ENCODE data around the gene KHDC1. TPM values are rescaled to one million over a fixed set of nuclear protein-coding genes. Genes with fewer than 3 reads are reported as not detected.
"Not testable (repeated sequence)": the region's sequence is repeated elsewhere in the genome, so short reads cannot be mapped to it uniquely, and the experiment has no call there.

Gene KHDC1
- total RNA-seq, 4 donors from 2014 or later, result 0.57 to 9.1 (median 1.3) TPM; not detected in 1

GRCh38 chr6:73258721-73259120 lies 4.3 kb downstream of the KHDC1 start:
- Histone ChIP-seq H3K9me3 (no peaks in the 10 kb centered on the region), H3K4me3 (no peak overlapping the region), H3K27me3 (no peaks in the 10 kb centered on the region), H3K36me3 (no peaks in the 10 kb centered on the region), H3K27ac (no peak overlapping the region), H3K4me1 (no peaks in the 10 kb centered on the region)
- no peak for DNase-seq
- no peak for TF ChIP-seq CTCF (IDR thresholded peaks at IDR 0.05)
- TF ChIP-seq POLR2A (IDR thresholded peaks at IDR 0.05), result no peak

GRCh38 chr6:73254323-73254722 lies 8.7 kb downstream of the KHDC1 start:
- H3K27me3 ChIP-seq, H3K4me1 ChIP-seq, DNase-seq, H3K9me3 ChIP-seq, H3K27ac ChIP-seq, H3K36me3 ChIP-seq, H3K4me3 ChIP-seq: not testable (repeated sequence)

- no peaks in the 10 kb centered on the region for H3K36me3 ChIP-seq
- no peak for TF ChIP-seq CTCF (IDR thresholded peaks at IDR 0.05)
- TF ChIP-seq POLR2A (IDR thresholded peaks at IDR 0.05), result no peak
- no peak overlapping the region for H3K27ac ChIP-seq
- H3K4me3 ChIP-seq, result no peak overlapping the region
- no peaks in the 10 kb centered on the region for H3K27me3 ChIP-seq
- no peak for DNase-seq
- no peaks in the 10 kb centered on the region for H3K9me3 ChIP-seq
- no peaks in the 10 kb centered on the region for H3K4me1 ChIP-seq
These were observed 10.3 kb downstream of the KHDC1 start for GRCh38 chr6:73252703-73253102.

GRCh38 chr6:73250016-73250415 lies 13.0 kb downstream of the KHDC1 start:
- no peak overlapping the region for H3K4me3 ChIP-seq
- H3K27ac ChIP-seq, result no peak overlapping the region
- H3K36me3 ChIP-seq, result no peaks in the 10 kb centered on the region
- no peaks in the 10 kb centered on the region for H3K4me1 ChIP-seq
- no peak for DNase-seq
- H3K9me3 ChIP-seq, result no peaks in the 10 kb centered on the region
- TF ChIP-seq POLR2A (IDR thresholded peaks at IDR 0.05) (no peak), CTCF (IDR thresholded peaks at IDR 0.05) (no peak)
- no peaks in the 10 kb centered on the region for H3K27me3 ChIP-seq

GRCh38 chr6:73248192-73248903 lies 14.6 kb downstream of the KHDC1 start:
- TF ChIP-seq POLR2A (IDR thresholded peaks at IDR 0.05), result no peak
- TF ChIP-seq CTCF (IDR thresholded peaks at IDR 0.05), result no peak
- DNase-seq, result no peak
- Histone ChIP-seq H3K27me3 (no peaks in the 10 kb centered on the region), H3K9me3 (no peaks in the 10 kb centered on the region), H3K4me3 (no peak overlapping the region), H3K27ac (no peak overlapping the region), H3K36me3 (no peaks in the 10 kb centered on the region), H3K4me1 (no peaks in the 10 kb centered on the region)

GRCh38 chr6:73242001-73242400 lies 21.0 kb downstream of the KHDC1 start:
- DNase-seq, result no peak
- no peak overlapping the region for H3K27ac ChIP-seq
- H3K4me3 ChIP-seq, result no peak overlapping the region
- H3K36me3 ChIP-seq, result no peaks in the 10 kb centered on the region
- H3K27me3 ChIP-seq, result no peaks in the 10 kb centered on the region
- no peaks in the 10 kb centered on the region for H3K4me1 ChIP-seq
- H3K9me3 ChIP-seq, result no peaks in the 10 kb centered on the region
- no peak for TF ChIP-seq POLR2A (IDR thresholded peaks at IDR 0.05)
- no peak for TF ChIP-seq CTCF (IDR thresholded peaks at IDR 0.05)

All from Peyer's patch (tissue), 4 donors.